OCI-LY3 (cell line): Measurements from ENCODE around the gene CPT1A.

Experiments
- CTCF ChIP-seq: fragments of 200-600, 300-600 bp; sonication (generic); IDR thresholded peaks from 2 replicates; pipeline ENCODE4 v1.5.1; 2014; ENCODE audit warnings: antibody characterized with exemption, low read length, low read depth
- EZH2phosphoT487 ChIP-seq: fragments of 200-600 bp; shearing (Covaris generic); IDR thresholded peaks from 2 replicates; pipeline ENCODE4 v1.6.1; 2018; ENCODE audit warnings: antibody characterized with exemption, mixed run types, low read depth

- no peak for TF ChIP-seq CTCF
- TF ChIP-seq EZH2phosphoT487 = no peak
Observed at GRCh38 chr11:68704887-68705286, 136.8 kb downstream of the CPT1A start.
